GM12873 (cell line): ENCODE data around the gene CRTC1.

Experiments
- CTCF ChIP-seq: IDR thresholded peaks from 2 replicates; pipeline ENCODE4 v1.5.1; 2012; ENCODE audit warnings: low read depth, mild to moderate bottlenecking, moderate library complexity, low read length, control low read depth; ENCODE audit not compliant: insufficient read depth; ENCODE audit errors: missing control alignments

The CRTC1 gene

GRCh38 chr19:18660051-18660910 lies 23.2 kb upstream of the CRTC1 start:
- TF ChIP-seq CTCF, result no peak

- TF ChIP-seq CTCF, result no peak
Measured at GRCh38 chr19:18660939-18661670, 22.4 kb upstream of the CRTC1 start.

GRCh38 chr19:18662972-18663732 lies 20.3 kb upstream of the CRTC1 start:
- TF ChIP-seq CTCF, result no peak

GRCh38 chr19:18663940-18664530 lies 19.4 kb upstream of the CRTC1 start:
- no peak for TF ChIP-seq CTCF

GRCh38 chr19:18665771-18666202 lies 17.7 kb upstream of the CRTC1 start:
- TF ChIP-seq CTCF, result no peak

GRCh38 chr19:18666317-18666716 lies 17.2 kb upstream of the CRTC1 start:
- TF ChIP-seq CTCF, result no peak

- TF ChIP-seq CTCF, result no peak
Measured at GRCh38 chr19:18666784-18667183, 16.7 kb upstream of the CRTC1 start.
